ENCODE data around the gene ZNF490.
A peak's percentile ranks its signal among the peaks of the same experiment; 100 is the strongest.
"Not testable (repeated sequence)": the region's sequence is repeated elsewhere in the genome, so short reads cannot be mapped to it uniquely, and the experiment has no call there.

Gene ZNF490

DNA sequence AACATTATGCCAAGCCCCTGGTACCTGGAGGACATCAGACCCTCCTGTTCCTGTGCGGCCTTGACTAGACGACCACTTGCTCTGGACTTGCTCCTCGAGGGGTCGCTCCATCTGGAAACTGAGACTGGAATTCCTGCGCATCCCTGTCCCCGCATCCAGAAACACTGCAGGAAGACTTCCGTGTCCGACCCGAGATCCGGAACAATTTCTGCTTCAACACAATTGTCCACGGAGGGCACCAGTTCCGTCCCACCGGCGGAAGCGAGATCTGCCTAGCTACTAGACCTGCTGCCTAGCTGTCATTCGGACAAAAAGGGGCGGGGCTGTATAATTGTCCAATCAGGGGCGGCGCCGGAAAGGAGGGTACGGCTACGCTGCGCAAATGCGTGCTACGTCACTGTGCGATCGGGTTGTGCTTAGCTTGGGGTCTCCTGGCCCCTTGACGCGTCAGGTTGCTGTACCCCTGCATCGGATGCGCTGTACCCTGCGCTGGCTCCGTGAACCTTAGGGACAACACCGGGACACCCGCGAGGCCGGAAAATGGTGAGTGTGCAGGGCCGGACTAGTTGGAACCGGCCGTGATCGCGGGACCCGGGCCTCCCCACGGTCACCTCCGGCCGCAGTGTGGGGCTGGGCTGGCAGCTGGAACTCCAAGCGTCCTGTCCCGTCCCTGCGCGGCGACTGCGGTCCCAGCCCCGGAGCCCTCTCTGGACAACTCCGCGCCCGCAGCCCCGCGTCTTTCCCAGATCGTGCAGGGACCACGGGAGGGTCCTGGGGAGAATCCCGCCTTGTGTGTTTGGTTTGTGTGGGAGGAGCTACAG, at the start of gene ZNF490, which contains the start of gene ZNF791:
ZNF490 (minus strand) TSS at position 274 of the 821 bp plus-strand sequence; CDS start at position 141, 133 bp downstream.
ZNF791 (plus strand) TSS at position 381 of the 821 bp plus-strand sequence; CDS start at position 541, 160 bp downstream.
- DNase-seq = peak; percentile 98

DNA sequence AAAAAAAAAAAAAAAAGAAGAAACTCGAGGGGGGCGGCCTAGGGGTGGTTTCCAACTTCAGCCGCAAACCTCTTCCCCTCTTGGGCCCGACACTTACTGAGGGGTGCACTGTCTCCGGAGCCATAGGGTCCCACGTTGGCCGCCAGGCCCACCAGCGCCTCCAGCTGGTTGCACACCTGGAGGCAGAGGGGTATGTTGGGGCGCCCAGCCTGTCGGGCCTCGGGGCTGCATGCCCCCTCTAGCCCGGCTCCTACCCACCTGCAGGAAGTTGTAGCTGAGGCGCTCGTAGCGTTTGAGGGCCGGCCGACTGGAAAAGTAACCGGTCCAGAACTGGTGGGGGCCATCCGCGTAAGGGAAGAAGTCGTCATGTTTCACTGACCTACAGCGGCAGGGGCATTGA, 47.4 kb upstream of the ZNF490 start:
- DNase-seq = no peak

DNA sequence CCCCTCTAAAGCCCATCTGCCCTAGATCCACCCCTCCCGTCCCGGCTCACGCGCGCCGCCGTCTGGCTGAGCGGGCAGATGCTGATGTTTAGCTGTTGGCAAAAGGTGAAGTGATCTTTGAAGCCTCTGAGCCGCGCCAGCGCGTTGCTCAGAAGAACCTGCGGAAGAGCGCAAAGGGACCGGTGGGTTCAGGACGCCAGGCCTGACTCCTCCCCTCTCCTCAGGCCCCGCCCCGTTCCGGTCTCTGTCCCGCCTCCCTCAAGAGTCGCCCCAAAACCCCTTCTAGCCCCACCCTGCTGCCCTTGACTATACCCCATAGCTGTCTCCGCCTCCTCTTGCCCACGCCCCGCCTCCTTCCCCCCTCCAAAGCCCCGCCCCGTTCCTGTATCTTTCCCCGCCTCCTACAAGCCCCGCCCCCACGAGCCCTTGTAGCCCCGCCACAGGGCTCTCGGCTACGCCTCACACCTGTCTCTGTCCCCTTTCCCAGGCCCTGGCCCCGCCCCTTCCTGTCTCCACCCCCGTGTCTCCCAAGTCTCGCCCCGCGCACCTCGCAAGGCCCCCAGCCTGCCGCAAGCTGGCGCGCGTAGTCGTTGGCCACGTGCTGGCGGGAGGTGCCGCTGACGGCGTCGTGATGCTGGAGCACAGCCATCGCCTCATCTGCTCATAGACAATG, 46.4 kb upstream of the ZNF490 start:
- no peak for DNase-seq

DNA sequence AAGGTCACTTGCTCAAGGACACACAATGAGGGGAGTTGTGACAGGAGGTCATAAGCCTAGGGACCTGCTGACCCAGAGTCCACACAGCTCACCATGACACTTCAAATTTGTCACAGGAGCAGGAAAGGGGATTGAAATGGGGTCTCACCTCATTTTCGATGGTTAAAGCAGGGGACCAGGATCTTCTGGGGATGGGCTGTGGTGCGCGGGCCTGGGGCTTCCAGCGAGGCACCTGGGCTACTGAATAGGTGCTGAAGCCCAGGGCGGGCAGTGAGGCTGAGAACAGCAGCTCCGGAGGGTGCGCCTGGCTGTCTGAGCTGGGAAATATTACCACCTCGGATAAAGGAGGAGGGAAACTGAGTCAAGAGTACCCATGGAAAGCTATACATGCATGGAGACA, 44.9 kb upstream of the ZNF490 start:
- DNase-seq = no peak

DNA sequence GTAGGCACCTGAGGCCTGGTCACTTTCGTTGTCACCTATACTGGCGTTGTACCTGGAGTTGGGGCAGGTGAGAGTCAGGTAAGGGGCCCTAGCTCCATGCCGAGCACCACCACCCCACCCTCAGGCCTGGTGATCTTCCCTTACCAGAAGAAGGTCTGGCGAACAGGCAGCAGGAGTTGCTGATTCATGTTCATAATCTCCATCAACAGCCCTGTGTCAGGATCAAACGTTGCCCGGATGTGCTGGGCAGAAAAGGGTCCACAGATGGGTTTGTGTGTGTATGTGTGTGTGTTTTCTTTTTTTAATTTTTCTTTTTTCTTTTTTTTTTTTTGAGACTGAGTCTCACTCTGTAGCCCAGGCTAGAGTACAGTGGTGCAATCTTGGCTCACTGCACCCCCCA, 41.6 kb upstream of the ZNF490 start:
- no peak for DNase-seq

DNA sequence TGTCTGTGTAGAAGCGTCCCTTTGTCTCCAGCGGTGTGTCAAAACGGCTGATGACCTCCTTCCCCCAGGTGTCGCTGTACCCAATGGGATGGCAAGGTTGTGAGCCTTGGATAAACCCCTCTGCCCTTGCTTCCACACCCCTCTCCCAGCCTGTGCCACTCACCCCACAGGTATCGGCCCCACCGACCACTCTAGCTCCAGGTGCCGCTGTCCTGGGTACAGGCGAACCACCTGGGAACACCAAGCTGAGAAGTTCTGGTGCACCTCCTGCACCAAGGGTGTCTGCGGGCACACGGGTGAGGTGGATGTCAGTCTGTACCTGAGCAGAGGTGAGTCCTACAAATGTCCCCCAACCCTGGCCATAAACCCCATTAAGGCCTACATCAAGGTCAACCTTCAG, 39.3 kb upstream of the ZNF490 start:
- DNase-seq = no peak

DNA sequence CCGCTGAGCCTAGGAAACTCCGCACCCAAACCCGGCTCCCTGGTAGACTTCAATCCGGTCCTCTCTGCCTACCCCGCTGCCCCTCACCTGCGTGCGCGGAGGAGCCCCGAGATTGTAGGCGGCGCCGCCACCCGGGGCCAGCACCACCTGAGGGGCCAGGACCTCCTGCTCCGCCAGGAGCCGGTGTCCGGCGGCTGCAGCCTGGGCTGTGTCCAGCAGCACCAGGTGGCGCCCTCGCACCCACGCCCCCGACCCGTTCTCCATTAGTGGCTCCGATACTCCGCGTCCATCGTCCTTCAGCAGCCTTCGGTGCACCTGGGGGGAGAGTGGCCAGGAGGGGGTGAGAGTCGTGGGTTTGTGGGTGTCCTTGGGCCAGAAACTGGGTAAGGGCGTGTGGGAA, 37.5 kb upstream of the ZNF490 start:
- DNase-seq = no peak

DNA sequence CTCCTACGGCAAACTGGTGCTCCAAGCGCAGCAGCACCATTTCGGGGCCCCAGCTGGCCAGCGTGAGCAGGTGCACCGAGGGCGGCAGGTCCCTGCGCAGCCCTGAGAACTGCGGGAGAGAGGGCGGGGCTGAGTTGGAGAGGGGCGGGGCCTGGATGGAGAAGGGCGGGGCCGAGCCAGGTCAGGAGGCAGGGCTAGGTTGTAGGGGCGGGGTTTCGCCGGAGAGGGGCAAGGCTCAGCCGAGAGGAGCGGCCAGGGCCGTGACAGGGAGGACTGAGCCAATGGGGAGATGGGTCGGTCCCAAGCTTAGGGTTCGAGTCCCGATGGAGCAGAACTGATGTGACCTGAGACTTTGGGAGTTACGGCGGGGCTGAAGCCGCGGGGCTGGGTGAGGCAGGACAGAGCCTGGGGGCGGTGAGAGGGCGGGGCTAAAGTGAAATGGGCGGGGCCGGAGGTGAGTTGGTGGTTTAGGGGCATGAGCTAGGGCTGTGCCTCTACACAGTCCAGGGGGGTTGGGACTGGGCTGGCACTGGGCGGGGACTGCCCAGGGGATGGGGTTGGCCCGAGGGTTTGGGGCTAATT, 37.0 kb upstream of the ZNF490 start:
- DNase-seq = no peak

DNA sequence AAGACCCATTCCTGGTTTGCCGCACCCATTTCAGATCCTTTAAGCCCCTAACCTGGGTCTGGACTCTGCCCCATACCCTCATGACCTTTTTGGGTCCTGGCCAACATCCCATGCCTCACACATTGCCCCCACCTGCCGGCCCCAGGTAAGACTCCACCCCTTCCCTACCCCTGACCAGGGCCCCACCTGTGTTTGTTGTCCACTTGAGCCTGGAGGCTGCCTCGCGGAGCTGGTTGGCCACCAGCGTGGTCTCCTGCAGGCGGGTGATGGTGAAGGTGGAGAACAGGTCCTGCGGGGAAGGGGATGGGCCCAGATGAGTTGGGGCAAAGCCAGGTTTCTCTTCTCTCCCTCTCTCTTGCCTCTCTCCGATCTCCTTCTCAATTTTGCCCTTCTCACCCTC, 36.4 kb upstream of the ZNF490 start:
- no peak for DNase-seq

DNA sequence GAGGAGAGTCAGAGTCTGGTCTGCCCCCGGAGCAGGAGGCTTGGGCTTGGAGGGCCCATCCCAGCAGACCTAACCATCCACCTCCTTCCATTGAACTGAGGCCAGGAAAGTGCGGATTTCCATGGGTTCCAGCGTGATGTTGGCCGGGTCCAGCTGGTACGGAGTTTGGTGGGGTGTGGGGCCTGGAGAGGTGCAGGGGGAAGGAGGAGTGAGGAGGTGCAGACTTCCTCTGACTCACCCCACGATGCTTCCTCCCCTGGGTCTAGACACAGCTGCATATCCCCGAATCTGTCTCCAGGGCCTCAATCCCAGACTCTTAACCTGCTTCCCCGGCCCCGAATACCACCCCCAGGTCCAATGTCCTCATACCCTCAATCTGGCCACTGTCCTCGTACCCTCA, 35.9 kb upstream of the ZNF490 start:
- no peak for DNase-seq

DNA sequence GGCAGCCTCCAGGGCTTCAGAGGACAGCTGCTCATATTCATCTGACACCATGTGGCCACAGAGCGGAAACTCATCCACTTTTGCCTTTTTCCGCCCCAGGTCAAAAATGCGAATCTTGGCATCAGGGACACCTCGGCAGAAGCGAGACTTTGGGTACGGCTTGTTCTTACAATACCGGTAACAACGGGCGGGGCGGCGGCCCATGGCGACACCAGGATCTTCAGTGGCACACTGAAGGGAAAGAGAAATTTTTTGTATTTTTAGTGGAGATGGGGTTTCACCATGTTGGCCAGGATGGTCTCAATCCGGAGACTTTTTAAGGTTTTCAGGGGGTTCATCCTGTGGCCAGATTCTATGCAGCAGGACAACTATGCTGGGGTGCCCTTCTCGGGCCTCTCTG, 33.1 kb upstream of the ZNF490 start:
- DNase-seq = not testable (repeated sequence)

DNA sequence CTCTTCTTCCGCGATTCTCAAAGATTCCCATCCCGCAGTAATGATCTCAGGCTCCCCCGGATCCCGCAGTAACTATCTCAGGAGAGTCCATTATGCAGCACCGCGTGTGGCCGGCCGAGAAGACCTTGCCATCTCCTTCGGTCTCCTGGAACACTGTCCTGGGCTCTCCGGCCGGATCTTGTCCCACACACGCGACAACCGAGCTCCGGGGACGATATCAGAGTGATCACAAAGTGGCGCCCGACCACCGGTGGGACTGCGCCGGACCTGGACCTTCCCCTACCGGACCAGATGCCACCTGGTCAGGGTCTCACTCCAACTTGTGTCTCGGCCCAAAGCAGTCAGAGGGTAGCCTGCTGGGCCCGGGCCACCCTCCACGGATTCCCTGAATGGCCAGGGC, 31.9 kb upstream of the ZNF490 start:
- DNase-seq = no peak

DNA sequence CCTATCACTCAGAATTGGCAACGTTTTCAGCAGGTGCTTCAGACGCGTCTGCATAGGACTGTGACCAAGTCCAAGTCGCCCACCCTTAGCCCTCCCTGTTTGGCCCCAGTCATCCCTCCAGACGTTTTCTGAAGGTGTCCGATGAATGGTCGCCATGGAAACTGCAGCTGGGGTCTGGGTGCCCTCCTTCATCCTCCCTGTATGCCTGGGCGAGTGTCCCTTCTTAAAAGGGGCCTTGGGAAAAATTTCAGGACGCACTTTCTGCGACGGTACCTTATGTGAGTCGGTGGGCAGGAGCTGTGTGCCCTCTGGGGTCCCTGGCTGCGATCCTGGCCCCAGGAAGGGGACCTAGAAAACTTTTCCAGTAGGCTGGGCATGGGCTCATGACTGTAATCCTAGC, 30.8 kb upstream of the ZNF490 start:
- DNase-seq = no peak

DNA sequence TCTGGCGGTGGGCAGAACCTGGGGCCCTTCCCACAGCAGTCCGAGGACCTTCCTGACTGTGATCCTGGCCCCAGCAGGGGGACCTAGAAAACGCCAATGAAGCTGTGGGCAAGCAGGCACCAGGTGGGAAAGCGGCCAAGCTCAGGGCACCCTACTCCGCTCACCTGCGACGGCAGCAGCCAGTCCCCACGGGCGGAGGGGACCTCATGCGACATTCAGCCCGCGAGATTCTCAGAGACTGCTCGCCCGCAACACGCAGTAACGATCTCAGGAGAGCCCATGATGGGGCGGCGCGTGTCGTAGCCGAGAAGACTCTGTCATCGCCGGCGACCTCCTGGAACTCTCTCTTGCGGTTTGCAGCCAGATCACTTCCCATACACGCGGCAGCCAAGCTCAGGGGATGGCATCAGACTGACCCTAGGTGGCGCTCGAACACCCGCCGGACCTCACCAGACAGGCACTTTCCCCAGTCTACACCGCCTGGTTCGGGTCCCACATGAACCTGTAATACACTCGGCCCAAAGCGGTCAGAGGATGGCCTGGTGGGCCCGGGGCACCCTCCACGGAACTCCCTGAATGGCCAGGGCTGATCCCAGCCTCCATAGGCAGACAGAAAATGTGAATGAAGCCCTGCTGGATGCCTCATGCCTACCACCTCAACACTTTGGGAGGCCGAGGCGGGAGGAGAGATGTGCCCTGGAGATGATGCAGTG, 29.4 kb upstream of the ZNF490 start:
- peak; percentile 79 for DNase-seq

DNA sequence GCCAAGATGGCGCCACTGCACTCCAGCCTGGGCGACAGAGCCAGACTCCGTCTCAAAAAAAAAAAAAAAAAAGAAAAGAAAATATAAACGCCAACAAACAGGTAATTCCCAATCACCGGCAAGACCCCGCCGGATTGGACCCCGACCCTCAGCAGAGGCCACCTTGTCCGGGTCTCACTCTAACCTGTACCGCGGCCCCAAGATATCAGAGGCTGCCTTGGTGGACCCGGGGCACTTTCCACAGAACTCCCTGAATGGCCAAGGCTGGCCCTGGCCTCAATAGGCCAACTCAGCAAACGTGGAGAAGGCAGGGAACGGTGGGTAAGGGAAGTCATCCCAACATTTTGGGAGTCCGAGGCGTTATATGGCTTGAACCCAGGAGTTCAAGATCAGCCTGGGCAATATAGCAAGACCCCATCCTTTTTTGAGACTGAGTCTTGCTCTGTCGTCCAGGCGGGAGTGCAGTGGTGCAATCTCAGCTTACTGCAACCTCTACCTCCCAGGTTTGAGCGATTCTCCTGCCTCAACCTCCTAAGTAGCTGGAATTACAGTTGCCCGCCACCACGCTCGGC, 28.1 kb upstream of the ZNF490 start:
- DNase-seq = no peak

DNA sequence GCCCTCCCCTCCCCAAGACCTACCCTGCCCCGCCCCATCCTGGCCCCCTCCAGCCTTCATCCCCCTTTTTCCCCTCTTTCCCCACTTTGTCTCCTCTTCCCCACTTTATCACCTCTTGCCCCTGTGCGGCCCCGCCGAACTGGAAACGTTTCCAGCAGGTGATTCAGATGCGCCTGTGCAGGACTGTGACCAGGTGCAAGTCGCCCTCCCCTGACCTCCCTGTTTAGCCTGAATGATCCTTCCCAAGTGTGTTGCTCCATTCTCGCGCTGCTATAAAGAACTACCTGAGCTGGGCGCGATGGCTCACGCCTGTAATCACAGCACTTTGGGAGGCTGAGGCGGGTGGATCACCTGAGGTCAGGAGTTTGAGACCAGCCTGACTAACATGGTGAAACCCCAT, 26.0 kb upstream of the ZNF490 start:
- DNase-seq = no peak

DNA sequence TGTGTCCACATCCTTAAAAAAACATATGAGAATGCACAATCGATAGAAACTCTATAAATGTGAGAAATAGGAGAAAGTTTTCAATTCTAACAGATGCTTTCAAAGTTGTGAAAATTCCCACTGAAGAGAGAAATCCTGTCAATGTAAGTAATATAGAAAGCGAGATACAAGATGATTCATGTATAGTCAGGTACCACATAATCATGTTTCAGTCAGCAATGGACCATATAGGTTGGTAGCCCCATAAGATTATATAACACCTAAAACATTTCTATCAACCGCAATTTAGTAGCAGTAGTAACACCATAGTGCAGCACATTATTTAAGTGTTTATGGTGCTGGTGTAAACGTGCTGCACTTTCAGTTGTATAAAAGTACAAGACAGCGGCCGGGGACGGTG, 18.6 kb upstream of the ZNF490 start:
- no peak for DNase-seq

DNA sequence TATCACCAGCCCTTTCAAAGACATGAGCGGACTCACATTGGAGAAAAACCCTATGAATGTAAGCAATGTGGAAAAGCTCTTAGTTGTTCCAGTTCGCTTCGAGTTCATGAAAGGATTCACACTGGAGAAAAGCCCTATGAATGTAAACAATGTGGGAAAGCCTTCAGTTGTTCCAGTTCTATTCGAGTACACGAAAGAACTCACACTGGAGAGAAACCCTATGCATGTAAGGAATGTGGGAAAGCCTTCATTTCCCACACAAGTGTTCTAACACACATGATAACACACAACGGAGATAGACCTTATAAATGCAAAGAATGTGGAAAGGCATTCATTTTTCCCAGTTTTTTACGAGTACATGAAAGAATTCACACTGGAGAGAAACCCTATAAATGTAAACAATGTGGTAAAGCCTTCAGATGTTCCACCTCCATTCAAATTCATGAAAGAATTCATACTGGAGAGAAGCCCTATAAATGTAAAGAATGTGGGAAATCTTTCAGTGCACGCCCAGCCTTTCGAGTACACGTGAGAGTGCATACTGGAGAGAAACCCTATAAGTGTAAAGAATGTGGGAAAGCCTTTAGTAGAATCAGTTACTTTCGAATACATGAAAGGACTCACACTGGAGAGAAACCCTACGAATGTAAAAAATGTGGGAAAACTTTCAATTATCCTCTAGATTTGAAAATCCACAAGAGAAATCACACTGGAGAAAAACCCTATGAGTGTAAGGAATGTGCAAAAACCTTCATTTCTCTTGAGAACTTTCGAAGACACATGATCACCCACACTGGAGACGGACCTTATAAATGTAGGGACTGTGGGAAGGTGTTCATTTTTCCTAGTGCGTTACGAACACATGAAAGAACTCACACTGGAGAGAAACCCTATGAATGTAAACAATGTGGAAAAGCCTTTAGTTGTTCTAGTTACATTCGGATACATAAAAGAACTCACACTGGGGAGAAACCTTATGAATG, 17.7 kb upstream of the ZNF490 start:
- no peak for DNase-seq

DNA sequence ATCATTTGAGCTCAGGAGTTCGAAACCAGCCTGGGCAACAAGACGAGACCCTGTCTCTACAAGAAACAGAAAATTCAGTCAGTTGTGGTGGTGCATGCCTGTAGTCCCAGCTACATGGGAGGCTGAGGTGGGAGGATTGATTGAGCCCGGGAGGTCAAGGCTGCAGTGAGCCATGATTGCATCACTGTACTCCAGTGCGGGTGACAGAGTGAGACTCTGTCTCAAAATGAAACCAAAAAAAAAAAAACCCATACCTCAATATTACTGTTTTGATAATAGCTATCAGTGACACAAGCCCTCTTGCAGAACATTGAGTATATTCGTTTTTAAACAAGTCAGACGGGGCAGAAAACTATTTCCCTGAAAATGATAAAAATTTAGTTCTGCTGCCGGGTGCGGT, 16.3 kb upstream of the ZNF490 start:
- DNase-seq = no peak

DNA sequence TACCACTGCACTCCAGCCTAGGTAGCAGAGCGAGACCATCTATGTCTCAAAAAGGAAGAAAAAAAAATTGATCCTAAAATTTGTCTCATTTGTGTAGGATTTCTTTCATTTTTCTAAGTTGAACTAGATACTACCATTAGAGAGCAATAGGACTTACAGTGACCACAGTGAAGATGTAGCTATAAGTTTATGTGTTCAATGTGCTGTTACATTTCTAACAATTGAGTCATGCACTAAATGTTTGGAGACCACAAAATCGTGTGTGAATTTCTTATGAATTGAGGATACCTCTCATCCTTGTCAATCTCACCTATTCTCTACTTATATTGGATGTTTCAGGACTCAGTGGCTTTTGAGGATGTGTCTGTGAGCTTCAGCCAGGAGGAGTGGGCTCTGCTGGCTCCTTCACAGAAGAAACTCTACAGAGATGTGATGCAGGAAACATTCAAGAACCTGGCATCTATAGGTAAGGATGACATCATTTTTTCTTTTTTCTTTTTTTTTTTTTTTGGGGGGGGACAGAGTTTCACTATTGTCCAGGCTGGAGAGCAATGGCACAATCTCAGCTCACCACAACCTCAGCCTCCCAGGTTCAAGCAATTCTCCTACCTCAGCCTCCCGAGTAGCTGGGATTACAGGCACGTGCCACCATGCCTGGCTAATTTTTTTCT, 12.9 kb upstream of the ZNF490 start:
- no peak for DNase-seq
